Endothelial cell of umbilical vein (primary cell): ENCODE measurements around the gene CD55.

Experiments used
- JUN ChIP-seq: IDR thresholded peaks from 2 replicates; pipeline ENCODE4 v1.6.1; 2011; ENCODE audit warnings: borderline replicate concordance, low read depth; ENCODE audit not compliant: insufficient read length, insufficient read depth
- MYC ChIP-seq: IDR thresholded peaks from one replicate; pipeline ENCODE4 v1.6.1; 2011; ENCODE audit warnings: mild to moderate bottlenecking, low read depth, low read length
- POLR2AphosphoS5 ChIP-seq: IDR thresholded peaks from 2 replicates; pipeline ENCODE4 v1.6.1; 2012; ENCODE audit warnings: low read depth, mild to moderate bottlenecking, control low read depth, low read length, moderate library complexity; ENCODE audit not compliant: insufficient read depth
- TF ChIP-seq, protein P1 (sequence below), 2 donors: IDR thresholded peaks; 1 replicate in 1 of 2; 2 replicates in 1 of 2; pipeline ENCODE4 v1.5.1; 2011; ENCODE audit warnings: low read length in 2 of 2, mild to moderate bottlenecking in 2 of 2, moderate library complexity in 2 of 2, control low read depth in 1 of 2, inconsistent platforms in 1 of 2, low read depth in 1 of 2; ENCODE audit not compliant: insufficient read depth in 1 of 2; ENCODE audit errors: extremely low read depth in 1 of 2

GRCh38 chr1:207321790-207322645 is 540 bp downstream of the CD55 start:
- TF ChIP-seq, protein P1, sequence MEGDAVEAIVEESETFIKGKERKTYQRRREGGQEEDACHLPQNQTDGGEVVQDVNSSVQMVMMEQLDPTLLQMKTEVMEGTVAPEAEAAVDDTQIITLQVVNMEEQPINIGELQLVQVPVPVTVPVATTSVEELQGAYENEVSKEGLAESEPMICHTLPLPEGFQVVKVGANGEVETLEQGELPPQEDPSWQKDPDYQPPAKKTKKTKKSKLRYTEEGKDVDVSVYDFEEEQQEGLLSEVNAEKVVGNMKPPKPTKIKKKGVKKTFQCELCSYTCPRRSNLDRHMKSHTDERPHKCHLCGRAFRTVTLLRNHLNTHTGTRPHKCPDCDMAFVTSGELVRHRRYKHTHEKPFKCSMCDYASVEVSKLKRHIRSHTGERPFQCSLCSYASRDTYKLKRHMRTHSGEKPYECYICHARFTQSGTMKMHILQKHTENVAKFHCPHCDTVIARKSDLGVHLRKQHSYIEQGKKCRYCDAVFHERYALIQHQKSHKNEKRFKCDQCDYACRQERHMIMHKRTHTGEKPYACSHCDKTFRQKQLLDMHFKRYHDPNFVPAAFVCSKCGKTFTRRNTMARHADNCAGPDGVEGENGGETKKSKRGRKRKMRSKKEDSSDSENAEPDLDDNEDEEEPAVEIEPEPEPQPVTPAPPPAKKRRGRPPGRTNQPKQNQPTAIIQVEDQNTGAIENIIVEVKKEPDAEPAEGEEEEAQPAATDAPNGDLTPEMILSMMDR (IDR thresholded peaks at IDR 0.05; ENCODE audit: extremely low read depth in 1 of 2, insufficient read depth in 1 of 2, low read depth in 1 of 2, low read length in 2 of 2): no peak
- TF ChIP-seq MYC (no peak), POLR2AphosphoS5 (no peak), JUN (no peak)
